Measurements from ENCODE around the gene GFY.

DNA sequence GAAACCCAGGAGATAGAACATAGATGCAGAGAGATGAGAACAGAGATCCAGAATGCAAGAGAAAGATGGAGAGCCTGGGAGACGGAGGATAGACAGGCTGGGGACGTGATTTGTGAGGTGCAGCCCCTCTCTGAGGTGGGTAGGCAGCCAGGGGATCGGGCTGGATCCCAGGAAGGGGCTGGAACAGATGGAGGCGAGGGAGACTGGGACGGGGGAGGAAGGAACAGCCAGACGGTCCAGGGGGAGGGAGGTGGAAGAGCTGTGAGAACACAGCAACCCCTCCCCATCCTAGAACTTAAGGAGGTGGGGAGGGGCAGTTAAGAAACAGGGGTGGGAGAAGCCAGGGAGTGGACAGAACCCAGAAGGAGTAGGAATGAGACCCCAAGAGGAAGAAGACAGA, 13.1 kb downstream of the GFY start:
- TF ChIP-seq POLR2AphosphoS5 (IDR thresholded peaks at IDR 0.05; ENCODE audit: low read depth, low read length) = no peak
- no peak for TF ChIP-seq POLR2A (IDR thresholded peaks at IDR 0.05; ENCODE audit: low read depth, low read length)
- no peak for TF ChIP-seq TAF1 (IDR thresholded peaks at IDR 0.05; ENCODE audit: low read depth, low read length)
- TF ChIP-seq POU2F2 (IDR thresholded peaks at IDR 0.05; ENCODE audit: low read depth, low read length) = no peak
